ENCODE results near the gene COL5A1.

Gene COL5A1

DNA sequence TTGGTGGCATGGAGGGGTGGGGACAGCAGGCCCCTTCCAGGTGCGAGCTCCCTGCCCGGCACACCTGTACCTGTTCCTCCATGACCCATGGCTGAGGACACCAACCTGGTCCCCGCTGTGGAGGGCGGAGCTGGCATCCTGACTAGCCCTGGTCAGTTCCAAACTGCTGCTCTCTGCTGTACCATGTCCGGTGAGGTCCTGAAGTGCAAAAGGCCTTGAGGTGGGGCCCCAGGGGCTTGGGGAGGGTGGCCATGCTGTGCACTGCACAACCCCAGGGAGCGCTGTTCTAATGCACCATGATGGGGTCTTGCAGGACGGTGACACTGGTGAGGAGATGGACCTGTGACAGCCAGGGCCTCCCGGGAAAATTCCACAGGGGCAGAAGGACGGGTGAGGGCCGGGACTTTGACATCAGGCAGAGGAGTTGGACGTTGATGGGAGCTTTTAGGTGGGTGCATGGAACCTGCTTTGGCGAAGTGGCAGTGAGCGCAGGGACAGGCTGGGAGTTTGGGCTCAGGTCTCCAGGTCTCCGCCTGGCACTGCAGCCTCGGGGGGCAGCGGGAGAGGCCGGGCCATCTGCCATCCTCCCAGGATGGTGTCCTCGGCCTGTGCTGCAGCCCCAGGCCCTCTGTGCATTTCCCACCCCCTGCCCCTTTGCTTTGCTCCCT lies 38.9 kb downstream of the COL5A1 start:
- H3K4me1 ChIP-seq (ENCODE audit: control extremely low read depth in 1 of 4, control insufficient read depth in 4 of 4, insufficient read depth in 4 of 4, low read length in 3 of 4): peaks cover 0 to 3% (median 0%) of the 10 kb centered on the region in 4 experiments
- CTCF ChIA-PET: interaction anchor here (1.0 kb wide), 1 partner anchor 10 kb away, joined by 3 read pairs; no protein-coding TSS in a partner anchor
- H3K36me3 ChIP-seq (ENCODE audit: control insufficient read depth in 4 of 4, insufficient read depth in 4 of 4, low read length in 3 of 4): no peaks in the 10 kb centered on the region
- H3K27me3 ChIP-seq (replicated peaks in 2 of 5; ENCODE audit: control insufficient read depth in 4 of 5, insufficient read depth in 5 of 5, low read length in 4 of 5): peaks cover 0 to 3% (median 0%) of the 10 kb centered on the region in 5 experiments
- POLR2A ChIA-PET: no interaction called here
- 96% methylated on average over 17 of the region's 18 CpGs for WGBS (ENCODE audit: insufficient coverage)
- H3K4me3 ChIP-seq (ENCODE audit: control insufficient read depth in 1 of 7, extremely low read depth in 1 of 7, insufficient read depth in 4 of 7, low read depth in 2 of 7, low read length in 6 of 7): no peak overlapping the region
- no peak for DNase-seq
- H3K9me3 ChIP-seq (ENCODE audit: control extremely low read depth in 1 of 5, control insufficient read depth in 4 of 5, insufficient read depth in 2 of 5, low read depth in 1 of 5, low read length in 4 of 5): peaks cover 0 to 10% (median 2%) of the 10 kb centered on the region in 5 experiments
- no peak overlapping the region for H3K27ac ChIP-seq (ENCODE audit: insufficient read depth in 1 of 2, low read depth in 1 of 2, low read length in 2 of 2, poor library complexity in 1 of 2, severe bottlenecking in 2 of 2)

DNA sequence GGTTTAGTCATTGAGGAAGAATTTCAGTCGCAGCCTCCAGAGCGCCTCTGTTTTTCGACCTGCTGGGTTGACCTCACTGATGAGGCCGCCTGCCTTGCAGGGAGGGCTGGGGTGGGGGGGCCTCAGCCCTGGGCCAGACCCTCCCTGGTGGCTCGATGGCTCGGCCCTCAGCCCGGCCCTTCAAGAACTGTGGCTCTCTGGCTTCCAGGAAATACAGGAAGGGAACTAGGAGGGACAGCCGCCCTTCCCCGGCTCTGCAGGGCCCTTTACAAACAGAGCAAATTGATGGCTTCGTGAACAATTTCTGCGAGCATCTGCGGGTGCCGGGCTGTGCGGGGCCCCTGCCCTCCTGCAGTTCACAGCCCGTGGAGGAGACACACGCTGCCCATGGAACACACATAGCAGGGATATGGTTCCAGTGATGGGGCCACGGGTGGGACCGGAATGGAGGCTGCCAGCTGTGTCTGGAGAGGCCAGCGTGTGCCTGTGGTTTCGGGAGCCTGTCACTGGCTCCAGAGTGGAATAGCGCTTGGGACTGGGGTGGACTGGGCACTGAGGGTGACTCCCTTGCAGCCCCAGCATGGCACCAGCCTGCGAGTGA lies 39.6 kb downstream of the COL5A1 start:
- no peak for DNase-seq
- POLR2A ChIA-PET: no interaction called here
- H3K4me3 ChIP-seq (ENCODE audit: control insufficient read depth in 1 of 7, extremely low read depth in 1 of 7, insufficient read depth in 4 of 7, low read depth in 2 of 7, low read length in 6 of 7): no peak overlapping the region
- CTCF ChIA-PET: interaction anchor here (1.9 kb wide), 1 partner anchor 9 kb away, joined by 10 read pairs; no protein-coding TSS in a partner anchor
- 93% methylated on average over 21 of the region's 22 CpGs for WGBS (ENCODE audit: insufficient coverage)
- no peak overlapping the region for H3K27ac ChIP-seq (ENCODE audit: insufficient read depth in 1 of 2, low read depth in 1 of 2, low read length in 2 of 2, poor library complexity in 1 of 2, severe bottlenecking in 2 of 2)
- peaks cover 0 to 3% (median 0%) of the 10 kb centered on the region in 4 experiments for H3K4me1 ChIP-seq (ENCODE audit: control extremely low read depth in 1 of 4, control insufficient read depth in 4 of 4, insufficient read depth in 4 of 4, low read length in 3 of 4)
- H3K9me3 ChIP-seq (ENCODE audit: control extremely low read depth in 1 of 5, control insufficient read depth in 4 of 5, insufficient read depth in 2 of 5, low read depth in 1 of 5, low read length in 4 of 5): peaks cover 0 to 5% (median 0%) of the 10 kb centered on the region in 5 experiments
- no peaks in the 10 kb centered on the region for H3K36me3 ChIP-seq (ENCODE audit: control insufficient read depth in 4 of 4, insufficient read depth in 4 of 4, low read length in 3 of 4)
- no peaks in the 10 kb centered on the region for H3K27me3 ChIP-seq (replicated peaks in 2 of 5; ENCODE audit: control insufficient read depth in 4 of 5, insufficient read depth in 5 of 5, low read length in 4 of 5)

DNA sequence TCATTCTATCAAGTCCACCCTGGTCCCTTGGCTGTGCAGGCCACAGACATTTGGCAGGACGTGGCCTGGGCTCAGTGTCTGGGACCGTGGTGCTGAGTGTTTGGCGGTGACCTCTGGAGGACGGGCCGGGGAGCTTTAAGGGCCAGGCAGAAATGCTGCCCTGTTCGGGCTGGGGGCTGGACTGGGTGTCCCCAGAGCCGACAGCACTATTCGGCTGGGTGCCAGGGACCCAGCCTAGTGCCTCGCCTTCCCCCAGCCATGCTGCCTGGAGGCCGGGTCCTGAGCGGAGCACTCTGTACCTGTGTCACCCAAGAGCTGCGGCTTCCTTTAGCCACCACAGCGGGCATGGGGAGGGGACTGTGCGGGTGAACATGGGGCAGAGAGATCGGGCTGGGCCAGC lies 40.4 kb downstream of the COL5A1 start:
- Histone ChIP-seq H3K36me3 (ENCODE audit: control insufficient read depth in 4 of 4, insufficient read depth in 4 of 4, low read length in 3 of 4) (no peaks in the 10 kb centered on the region), H3K4me3 (ENCODE audit: control insufficient read depth in 1 of 7, extremely low read depth in 1 of 7, insufficient read depth in 4 of 7, low read depth in 2 of 7, low read length in 6 of 7) (no peak overlapping the region), H3K4me1 (ENCODE audit: control extremely low read depth in 1 of 4, control insufficient read depth in 4 of 4, insufficient read depth in 4 of 4, low read length in 3 of 4) (peaks cover 0 to 3% (median 0%) of the 10 kb centered on the region in 4 experiments), H3K27ac (ENCODE audit: insufficient read depth in 1 of 2, low read depth in 1 of 2, low read length in 2 of 2, poor library complexity in 1 of 2, severe bottlenecking in 2 of 2) (no peak overlapping the region), H3K9me3 (ENCODE audit: control extremely low read depth in 1 of 5, control insufficient read depth in 4 of 5, insufficient read depth in 2 of 5, low read depth in 1 of 5, low read length in 4 of 5) (peaks cover 0 to 4% (median 0%) of the 10 kb centered on the region in 5 experiments), H3K27me3 (replicated peaks in 2 of 5; ENCODE audit: control insufficient read depth in 4 of 5, insufficient read depth in 5 of 5, low read length in 4 of 5) (no peaks in the 10 kb centered on the region)
- CTCF ChIA-PET: interaction anchor here (1.9 kb wide), 1 partner anchor 10 kb away, joined by 10 read pairs; no protein-coding TSS in a partner anchor
- POLR2A ChIA-PET: no interaction called here
- 93% methylated on average over 9 of the region's 15 CpGs for whole genome bisulfite sequencing (ENCODE audit: insufficient coverage)
- DNase-seq: no peak

DNA sequence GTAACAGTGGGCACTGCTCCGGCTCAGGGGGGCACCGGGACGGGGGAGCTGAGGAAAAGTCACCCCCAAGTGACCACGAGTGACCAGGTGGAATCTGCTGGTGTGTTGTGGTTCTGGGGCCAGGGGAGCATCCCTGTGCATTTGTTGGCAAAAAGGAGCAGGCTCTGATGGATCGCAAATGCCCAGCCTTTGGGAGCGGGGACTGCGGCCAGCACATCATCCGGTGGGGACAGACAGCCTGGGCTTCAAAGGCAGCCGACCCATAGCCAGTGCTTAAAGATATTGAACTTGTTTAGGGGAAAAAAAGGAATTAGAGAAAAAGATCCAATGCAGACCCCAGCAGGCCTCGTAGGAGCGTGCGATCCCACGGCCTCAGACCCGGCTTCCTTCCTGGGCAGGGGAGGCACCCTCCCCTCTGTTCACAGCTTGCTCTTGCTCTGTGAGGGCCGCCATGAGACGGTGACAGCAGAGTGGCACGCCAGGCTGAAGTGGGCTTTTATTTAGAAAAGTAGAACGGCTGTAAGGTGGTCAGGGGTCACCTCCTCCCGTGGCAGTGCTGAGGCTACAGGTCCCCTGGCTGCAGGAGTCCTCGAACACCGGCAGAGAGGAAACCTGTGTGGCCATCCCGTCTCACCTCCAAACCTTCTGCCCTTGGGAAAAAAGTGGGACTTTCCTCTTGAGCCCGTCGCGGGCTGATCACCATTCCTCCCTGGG lies 41.2 kb downstream of the COL5A1 start:
- Histone ChIP-seq H3K27me3 (replicated peaks in 2 of 5; ENCODE audit: control insufficient read depth in 4 of 5, insufficient read depth in 5 of 5, low read length in 4 of 5) (no peaks in the 10 kb centered on the region), H3K36me3 (ENCODE audit: control insufficient read depth in 4 of 4, insufficient read depth in 4 of 4, low read length in 3 of 4) (no peaks in the 10 kb centered on the region), H3K4me1 (ENCODE audit: control extremely low read depth in 1 of 4, control insufficient read depth in 4 of 4, insufficient read depth in 4 of 4, low read length in 3 of 4) (peaks cover 0 to 3% (median 0%) of the 10 kb centered on the region in 4 experiments), H3K9me3 (ENCODE audit: control extremely low read depth in 1 of 5, control insufficient read depth in 4 of 5, insufficient read depth in 2 of 5, low read depth in 1 of 5, low read length in 4 of 5) (peaks cover 0 to 4% (median 0%) of the 10 kb centered on the region in 5 experiments), H3K27ac (ENCODE audit: insufficient read depth in 1 of 2, low read depth in 1 of 2, low read length in 2 of 2, poor library complexity in 1 of 2, severe bottlenecking in 2 of 2) (no peak overlapping the region), H3K4me3 (ENCODE audit: control insufficient read depth in 1 of 7, extremely low read depth in 1 of 7, insufficient read depth in 4 of 7, low read depth in 2 of 7, low read length in 6 of 7) (no peak overlapping the region)
- WGBS (ENCODE audit: insufficient coverage): 78% methylated on average over 17 of the region's 25 CpGs
- DNase-seq: no peak
- POLR2A ChIA-PET: no interaction called here
- CTCF ChIA-PET: interaction anchor here (0.7 to 1.9 kb wide), 2 partner anchors 11 to 301 kb away, joined by 3 to 10 read pairs; no protein-coding TSS in a partner anchor

DNA sequence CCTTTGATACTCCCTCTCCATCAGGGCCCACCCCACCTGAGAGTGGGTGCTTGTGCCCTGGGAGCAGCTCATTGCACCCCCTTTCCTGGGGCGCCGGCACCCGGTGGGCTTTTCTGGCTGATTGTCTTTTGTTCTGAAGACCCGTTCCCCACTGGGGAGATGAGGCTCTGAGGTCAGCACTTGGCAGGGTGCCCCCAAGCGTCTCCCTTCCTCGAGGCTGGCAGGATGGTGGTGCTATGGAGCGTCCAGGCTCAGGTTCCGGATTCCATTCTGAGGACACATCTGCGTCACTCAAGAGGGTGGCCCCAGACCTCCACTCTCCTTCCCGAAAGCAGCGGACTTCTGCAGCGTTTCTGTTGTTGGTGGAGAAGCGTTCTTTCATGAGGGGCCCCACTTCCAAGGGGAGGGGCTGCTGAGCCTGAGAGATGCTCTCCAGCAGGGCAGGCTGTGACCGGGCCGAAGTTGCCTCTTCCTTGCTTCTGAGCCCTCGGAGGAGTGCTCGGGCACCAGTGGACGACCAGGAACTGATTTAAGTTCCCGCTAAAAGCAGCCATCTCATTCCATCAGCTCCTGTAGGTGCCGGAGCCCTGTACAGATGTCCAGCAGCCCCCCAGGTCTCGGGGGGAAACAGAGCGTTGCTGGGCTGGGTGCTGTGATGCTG lies 42.2 kb downstream of the COL5A1 start:
- H3K4me3 ChIP-seq (ENCODE audit: control insufficient read depth in 1 of 7, extremely low read depth in 1 of 7, insufficient read depth in 4 of 7, low read depth in 2 of 7, low read length in 6 of 7): no peak overlapping the region
- no peaks in the 10 kb centered on the region for H3K27me3 ChIP-seq (replicated peaks in 2 of 5; ENCODE audit: control insufficient read depth in 4 of 5, insufficient read depth in 5 of 5, low read length in 4 of 5)
- H3K36me3 ChIP-seq (ENCODE audit: control insufficient read depth in 4 of 4, insufficient read depth in 4 of 4, low read length in 3 of 4): no peaks in the 10 kb centered on the region
- no peak overlapping the region for H3K27ac ChIP-seq (ENCODE audit: insufficient read depth in 1 of 2, low read depth in 1 of 2, low read length in 2 of 2, poor library complexity in 1 of 2, severe bottlenecking in 2 of 2)
- no peak for DNase-seq
- ChIA-PET CTCF (interaction anchor here (0.7 kb wide), 1 partner anchor 302 kb away, joined by 3 read pairs; no protein-coding TSS in a partner anchor), POLR2A (no interaction called here)
- 96% methylated on average over 19 of the region's 22 CpGs for WGBS (ENCODE audit: insufficient coverage)
- H3K9me3 ChIP-seq (ENCODE audit: control extremely low read depth in 1 of 5, control insufficient read depth in 4 of 5, insufficient read depth in 2 of 5, low read depth in 1 of 5, low read length in 4 of 5): peaks cover 0 to 4% (median 0%) of the 10 kb centered on the region in 5 experiments
- peaks cover 0 to 3% (median 0%) of the 10 kb centered on the region in 4 experiments for H3K4me1 ChIP-seq (ENCODE audit: control extremely low read depth in 1 of 4, control insufficient read depth in 4 of 4, insufficient read depth in 4 of 4, low read length in 3 of 4)

DNA sequence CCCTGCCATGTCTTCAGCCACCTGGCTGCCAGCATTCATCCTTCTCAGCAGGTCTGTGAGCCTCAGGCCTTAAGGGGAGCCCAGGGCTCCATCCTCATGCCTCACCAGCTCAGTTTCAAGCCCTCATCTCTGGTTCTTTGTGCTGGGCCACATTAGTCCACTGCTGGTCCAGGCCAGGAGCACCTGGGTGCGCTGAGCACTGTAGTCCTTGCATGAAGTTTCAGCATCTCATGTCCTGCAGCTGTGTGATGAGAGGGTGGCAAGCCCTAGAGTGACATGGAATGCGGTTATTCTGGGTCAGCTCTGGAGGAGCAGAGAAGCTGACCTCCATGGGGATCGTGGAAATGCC lies 42.7 kb downstream of the COL5A1 start:
- Histone ChIP-seq H3K4me1 (ENCODE audit: control extremely low read depth in 1 of 4, control insufficient read depth in 4 of 4, insufficient read depth in 4 of 4, low read length in 3 of 4) (peaks cover 0 to 3% (median 0%) of the 10 kb centered on the region in 4 experiments), H3K27me3 (replicated peaks in 2 of 5; ENCODE audit: control insufficient read depth in 4 of 5, insufficient read depth in 5 of 5, low read length in 4 of 5) (no peaks in the 10 kb centered on the region), H3K36me3 (ENCODE audit: control insufficient read depth in 4 of 4, insufficient read depth in 4 of 4, low read length in 3 of 4) (no peaks in the 10 kb centered on the region), H3K27ac (ENCODE audit: insufficient read depth in 1 of 2, low read depth in 1 of 2, low read length in 2 of 2, poor library complexity in 1 of 2, severe bottlenecking in 2 of 2) (no peak overlapping the region), H3K9me3 (ENCODE audit: control extremely low read depth in 1 of 5, control insufficient read depth in 4 of 5, insufficient read depth in 2 of 5, low read depth in 1 of 5, low read length in 4 of 5) (peaks cover 0 to 4% (median 0%) of the 10 kb centered on the region in 5 experiments), H3K4me3 (ENCODE audit: control insufficient read depth in 1 of 7, extremely low read depth in 1 of 7, insufficient read depth in 4 of 7, low read depth in 2 of 7, low read length in 6 of 7) (no peak overlapping the region)
- POLR2A ChIA-PET: no interaction called here
- 100% methylated on average over 2 of the region's 3 CpGs for WGBS (ENCODE audit: insufficient coverage)
- DNase-seq: no peak
- CTCF ChIA-PET: no interaction called here

All from common myeloid progenitor, CD34-positive (primary cell).